CD4-positive, alpha-beta T cell (primary cell): ENCODE data around the gene KHSRP. TPM values are rescaled to one million over a fixed set of nuclear protein-coding genes. Genes with fewer than 3 reads are reported as not detected.

Source experiments
- ATAC-seq: fragments of 200-7000 bp; cut with Tn5 transposase; one replicate; pipeline ENCODE4 v1.10.0; 2022; ENCODE audit warnings: mild to moderate bottlenecking; ENCODE audit not compliant: poor library complexity
- CTCF ChIA-PET: fragments of 350-600 bp; sonication (Branson Sonifier 250); formaldehyde crosslinking; loops from one replicate; lab custom pipeline; 2021; ENCODE audit warnings: antibody characterized with exemption, inconsistent platforms; lab: Charles Lee
- POLR2A ChIA-PET: fragments of 350-600 bp; sonication (Branson Sonifier 250); formaldehyde crosslinking; loops from one replicate; lab custom pipeline; 2021; ENCODE audit warnings: antibody characterized with exemption, inconsistent platforms; lab: Charles Lee
- DNase-seq, 14 experiments: peaks; one replicate each; pipeline ENCODE4 v3.0.0-alpha.2; 2013 to 2020; ENCODE audit warnings: mixed read lengths in 2 of 14
- H3K27ac ChIP-seq, 2 donors: one replicate each; pipeline versions ENCODE4 v1.5.1 to v1.7.0; 2013; ENCODE audit warnings: low read length in 2 of 2, low read depth in 1 of 2, mild to moderate bottlenecking in 1 of 2
- H3K27me3 ChIP-seq, 2 experiments: 1 replicate in 1 of 2; 2 replicates in 1 of 2; pipeline versions ENCODE4 v1.6.1 to v1.7.0; 2013; ENCODE audit warnings: low read length in 2 of 2, control low read depth in 1 of 2, mild to moderate bottlenecking in 1 of 2, moderate library complexity in 1 of 2; ENCODE audit not compliant: insufficient read depth in 2 of 2, control insufficient read depth in 1 of 2
- H3K36me3 ChIP-seq: one replicate; pipeline ENCODE4 v1.6.1; 2013; ENCODE audit warnings: low read length, control low read depth; ENCODE audit not compliant: insufficient read depth
- H3K4me1 ChIP-seq: one replicate; pipeline ENCODE4 v1.6.1; 2013; ENCODE audit warnings: low read length, control low read depth; ENCODE audit not compliant: insufficient read depth
- H3K4me3 ChIP-seq: one replicate; pipeline ENCODE4 v1.5.1; 2013; ENCODE audit warnings: mild to moderate bottlenecking, low read length, moderate library complexity
- H3K9me3 ChIP-seq, 2 experiments: 1 replicate in 1 of 2; 2 replicates in 1 of 2; pipeline versions ENCODE4 v1.6.1 to v1.7.0; 2013; ENCODE audit warnings: low read length in 2 of 2, mild to moderate bottlenecking in 2 of 2, control low read depth in 1 of 2, moderate library complexity in 1 of 2; ENCODE audit not compliant: control insufficient read depth in 1 of 2, insufficient read depth in 1 of 2
- H3K27ac Mint-ChIP-seq: one replicate; pipeline ENCODE4 v1.8.0; 2020; ENCODE audit warnings: mixed read lengths
- H3K27me3 Mint-ChIP-seq: one replicate; pipeline ENCODE4 v1.8.0; 2021; ENCODE audit warnings: mixed read lengths
- H3K36me3 Mint-ChIP-seq: one replicate; pipeline ENCODE4 v1.8.0; 2021; ENCODE audit warnings: low read depth, mixed read lengths
- H3K4me1 Mint-ChIP-seq: one replicate; pipeline ENCODE4 v1.8.0; 2021; ENCODE audit warnings: low read depth, mixed read lengths
- H3K4me3 Mint-ChIP-seq: one replicate; pipeline ENCODE4 v1.8.0; 2020; ENCODE audit warnings: mild to moderate bottlenecking, mixed read lengths
- H3K9me3 Mint-ChIP-seq: one replicate; pipeline ENCODE4 v1.8.0; 2020; ENCODE audit warnings: mixed read lengths
- intact Hi-C, 2 experiments: fragments of 100-400 bp; cut with DNase I in 1 of 2; cut with micrococcal nuclease in 1 of 2; formaldehyde crosslinking; loops; one replicate each; pipeline versions ENCODE4 v1.15.1 to v1.9.0; 2023 to 2025; cut with DNase I, micrococcal nuclease
- total RNA-seq, 174 experiments: library from RNA in 2 of 174; stranded (reverse) in 2 of 174; gene quantifications; one replicate each; pipeline ENCODE4 v1.2.3 and lab custom pipeline; 2021 to 2026
- TF ChIP-seq, protein P1 (sequence below): fragments of 200-600 bp; IDR thresholded peaks from one replicate; pipeline ENCODE4 v1.8.0; 2022; ENCODE audit warnings: antibody characterized with exemption, mild to moderate bottlenecking

The KHSRP gene
- total RNA-seq, 2 experiments from 2014 or later: 128 to 143 TPM

DNA sequence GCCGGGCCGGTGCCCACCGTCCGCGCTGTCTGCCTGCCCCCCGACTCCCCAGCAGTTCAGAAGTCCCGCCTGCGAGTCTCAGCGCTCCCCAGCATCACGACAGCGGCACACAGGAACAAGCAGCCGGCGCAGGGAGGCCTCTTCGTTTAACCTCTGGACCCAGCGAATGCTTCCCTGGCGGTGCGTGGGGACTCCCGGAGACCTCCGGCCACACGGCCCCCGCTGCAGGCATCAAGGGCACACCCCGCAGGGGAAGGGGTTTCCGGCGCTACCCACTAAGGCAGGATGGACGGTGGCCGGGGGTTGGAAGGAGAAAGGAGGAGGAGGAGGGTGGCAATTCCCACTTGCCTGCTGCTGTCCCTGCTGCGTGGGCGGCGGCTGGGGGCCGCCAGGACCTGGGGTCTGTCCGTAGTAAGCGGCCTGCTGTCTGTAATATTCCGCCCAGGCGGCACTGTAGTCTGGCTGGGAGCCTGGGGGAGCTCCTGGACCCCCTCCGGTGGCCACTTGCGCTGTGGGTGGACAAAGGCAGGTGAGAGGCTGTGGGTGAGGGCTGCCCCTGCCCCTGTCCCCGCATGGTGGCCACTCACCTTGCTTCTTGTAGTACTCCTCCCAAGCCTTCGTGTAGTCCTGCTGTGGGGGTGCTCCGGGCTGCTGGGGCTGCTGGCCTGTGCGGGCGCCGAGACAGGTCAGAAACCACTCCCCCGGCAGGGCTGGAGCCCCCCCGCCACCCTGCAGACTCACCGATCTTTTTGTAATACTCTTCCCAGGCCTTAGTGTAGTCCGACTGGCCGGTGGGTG lies 9.6 kb downstream of the KHSRP start:
- H3K36me3 ChIP-seq: peaks cover 60% of the 10 kb centered on the region

DNA sequence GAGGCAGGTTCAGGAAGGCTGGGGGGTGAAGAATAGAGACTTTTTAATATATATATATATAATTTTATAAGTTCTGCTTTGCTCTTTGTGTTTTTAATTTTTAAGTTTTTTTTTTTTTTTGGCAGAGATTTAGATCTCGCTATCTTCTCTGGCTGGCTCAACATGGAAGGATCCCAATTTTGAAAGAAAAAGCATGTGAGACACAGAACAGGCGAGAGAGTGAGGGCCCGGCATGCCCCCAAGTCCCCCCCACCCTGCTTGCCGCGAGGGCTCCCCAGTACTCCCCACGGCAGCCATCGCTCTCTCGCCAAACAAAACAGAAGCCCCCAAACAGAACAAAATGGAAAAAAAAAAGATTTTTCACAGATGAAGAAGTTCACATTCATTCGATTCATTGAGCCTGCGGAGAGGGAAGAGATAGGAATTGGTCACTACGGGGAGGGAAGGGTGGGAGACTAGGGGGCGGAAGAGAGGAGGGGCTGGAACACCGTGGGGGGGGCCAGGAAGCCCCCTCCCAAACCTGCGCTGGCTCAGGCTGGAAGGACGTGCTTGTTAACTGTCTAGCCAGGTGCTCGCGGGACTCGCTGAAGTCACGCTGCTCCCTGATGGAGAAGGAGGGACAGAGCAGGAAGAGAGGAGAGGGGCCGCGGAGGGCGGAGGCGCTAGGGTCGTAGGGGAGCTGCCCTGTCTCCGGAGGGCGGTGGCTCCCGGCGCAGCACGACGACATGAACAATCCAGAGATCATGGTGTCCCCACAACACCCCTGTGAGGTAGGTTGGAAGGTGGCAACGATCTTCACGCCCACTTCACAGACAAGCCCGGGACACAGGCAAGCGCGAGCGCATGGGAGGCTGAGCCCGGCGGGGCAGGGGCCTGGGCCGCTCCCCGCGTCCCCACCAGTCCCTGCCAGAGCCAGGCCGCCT lies 10.6 kb downstream of the KHSRP start:
- Mint-ChIP-seq H3K27me3 (no peaks in the 10 kb centered on the region), H3K36me3 (peaks cover 51% of the 10 kb centered on the region), H3K4me3 (no peak overlapping the region), H3K9me3 (no peaks in the 10 kb centered on the region), H3K4me1 (no peaks in the 10 kb centered on the region), H3K27ac (no peak overlapping the region)
- ATAC-seq (no peak), DNase-seq (peak in 1 of 14 experiments; percentile 28)
- intact Hi-C loops: no loop called here
- Histone ChIP-seq H3K36me3 (peaks cover 50% of the 10 kb centered on the region), H3K27me3 (no peaks in the 10 kb centered on the region), H3K27ac (no peak overlapping the region), H3K4me1 (no peaks in the 10 kb centered on the region), H3K9me3 (no peaks in the 10 kb centered on the region), H3K4me3 (no peak overlapping the region)
- TF ChIP-seq, protein P1, sequence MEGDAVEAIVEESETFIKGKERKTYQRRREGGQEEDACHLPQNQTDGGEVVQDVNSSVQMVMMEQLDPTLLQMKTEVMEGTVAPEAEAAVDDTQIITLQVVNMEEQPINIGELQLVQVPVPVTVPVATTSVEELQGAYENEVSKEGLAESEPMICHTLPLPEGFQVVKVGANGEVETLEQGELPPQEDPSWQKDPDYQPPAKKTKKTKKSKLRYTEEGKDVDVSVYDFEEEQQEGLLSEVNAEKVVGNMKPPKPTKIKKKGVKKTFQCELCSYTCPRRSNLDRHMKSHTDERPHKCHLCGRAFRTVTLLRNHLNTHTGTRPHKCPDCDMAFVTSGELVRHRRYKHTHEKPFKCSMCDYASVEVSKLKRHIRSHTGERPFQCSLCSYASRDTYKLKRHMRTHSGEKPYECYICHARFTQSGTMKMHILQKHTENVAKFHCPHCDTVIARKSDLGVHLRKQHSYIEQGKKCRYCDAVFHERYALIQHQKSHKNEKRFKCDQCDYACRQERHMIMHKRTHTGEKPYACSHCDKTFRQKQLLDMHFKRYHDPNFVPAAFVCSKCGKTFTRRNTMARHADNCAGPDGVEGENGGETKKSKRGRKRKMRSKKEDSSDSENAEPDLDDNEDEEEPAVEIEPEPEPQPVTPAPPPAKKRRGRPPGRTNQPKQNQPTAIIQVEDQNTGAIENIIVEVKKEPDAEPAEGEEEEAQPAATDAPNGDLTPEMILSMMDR: no peak
- ChIA-PET CTCF (no interaction called here), POLR2A (no interaction called here)

More for the DNA sequence above, 9.6 kb downstream of the KHSRP start:
- H3K4me3 Mint-ChIP-seq: no peak overlapping the region
- H3K27ac Mint-ChIP-seq: no peak overlapping the region
- ATAC-seq (no peak), DNase-seq (peak in 1 of 14 experiments; percentile 26)
- Histone ChIP-seq H3K27me3 (no peaks in the 10 kb centered on the region), H3K27ac (no peak overlapping the region), H3K9me3 (no peaks in the 10 kb centered on the region), H3K4me1 (no peaks in the 10 kb centered on the region), H3K4me3 (no peak overlapping the region)
- H3K27me3 Mint-ChIP-seq: no peaks in the 10 kb centered on the region
- H3K4me1 Mint-ChIP-seq: no peaks in the 10 kb centered on the region
- TF ChIP-seq, protein P1: no peak
- ChIA-PET CTCF (no interaction called here), POLR2A (no interaction called here)
- peaks cover 61% of the 10 kb centered on the region for H3K36me3 Mint-ChIP-seq
- intact Hi-C loops: no loop called here
- H3K9me3 Mint-ChIP-seq: no peaks in the 10 kb centered on the region

DNA sequence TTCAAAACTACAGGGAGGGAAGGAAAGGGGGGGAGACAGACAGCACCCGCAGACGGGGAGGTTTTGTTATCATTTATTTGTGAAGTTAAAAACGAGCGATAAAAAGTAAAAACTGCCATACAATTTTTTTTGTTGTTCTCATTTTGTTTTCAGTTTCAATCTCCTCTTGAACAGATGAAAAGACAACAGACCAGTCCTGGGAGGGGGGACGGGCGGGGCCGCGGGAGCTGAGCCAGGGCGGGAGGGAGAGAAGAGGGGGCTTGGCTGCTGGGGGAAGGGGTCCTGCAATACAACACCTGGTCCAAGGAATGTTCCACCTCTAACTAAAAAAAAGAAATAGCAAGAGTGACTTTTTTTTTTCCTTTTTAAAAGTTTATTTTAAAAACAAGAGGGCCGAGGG lies 11.3 kb downstream of the KHSRP start:
- POLR2A ChIA-PET: no interaction called here
- CTCF ChIA-PET: interaction anchor here (1.1 kb wide), 1 partner anchor 56 kb away, joined by 4 read pairs; no protein-coding TSS in a partner anchor
- Histone ChIP-seq H3K27me3 (no peaks in the 10 kb centered on the region), H3K4me3 (no peak overlapping the region), H3K4me1 (no peaks in the 10 kb centered on the region), H3K9me3 (no peaks in the 10 kb centered on the region), H3K27ac (no peak overlapping the region), H3K36me3 (peaks cover 43% of the 10 kb centered on the region)
- DNase-seq (no peak), ATAC-seq (no peak)
- Mint-ChIP-seq H3K27me3 (no peaks in the 10 kb centered on the region), H3K4me1 (no peaks in the 10 kb centered on the region), H3K36me3 (peaks cover 44% of the 10 kb centered on the region), H3K4me3 (no peak overlapping the region), H3K27ac (no peak overlapping the region), H3K9me3 (no peaks in the 10 kb centered on the region)
- TF ChIP-seq, protein P1: no peak
- intact Hi-C loops: no loop called here
